ENCODE measurements around the gene DCUN1D2. TPM values are rescaled to one million over a fixed set of nuclear protein-coding genes. Genes with fewer than 3 reads are reported as not detected.

The DCUN1D2 gene
- total RNA-seq: 10 to 100 TPM; 16.2 to 17.0 TPM

DNA sequence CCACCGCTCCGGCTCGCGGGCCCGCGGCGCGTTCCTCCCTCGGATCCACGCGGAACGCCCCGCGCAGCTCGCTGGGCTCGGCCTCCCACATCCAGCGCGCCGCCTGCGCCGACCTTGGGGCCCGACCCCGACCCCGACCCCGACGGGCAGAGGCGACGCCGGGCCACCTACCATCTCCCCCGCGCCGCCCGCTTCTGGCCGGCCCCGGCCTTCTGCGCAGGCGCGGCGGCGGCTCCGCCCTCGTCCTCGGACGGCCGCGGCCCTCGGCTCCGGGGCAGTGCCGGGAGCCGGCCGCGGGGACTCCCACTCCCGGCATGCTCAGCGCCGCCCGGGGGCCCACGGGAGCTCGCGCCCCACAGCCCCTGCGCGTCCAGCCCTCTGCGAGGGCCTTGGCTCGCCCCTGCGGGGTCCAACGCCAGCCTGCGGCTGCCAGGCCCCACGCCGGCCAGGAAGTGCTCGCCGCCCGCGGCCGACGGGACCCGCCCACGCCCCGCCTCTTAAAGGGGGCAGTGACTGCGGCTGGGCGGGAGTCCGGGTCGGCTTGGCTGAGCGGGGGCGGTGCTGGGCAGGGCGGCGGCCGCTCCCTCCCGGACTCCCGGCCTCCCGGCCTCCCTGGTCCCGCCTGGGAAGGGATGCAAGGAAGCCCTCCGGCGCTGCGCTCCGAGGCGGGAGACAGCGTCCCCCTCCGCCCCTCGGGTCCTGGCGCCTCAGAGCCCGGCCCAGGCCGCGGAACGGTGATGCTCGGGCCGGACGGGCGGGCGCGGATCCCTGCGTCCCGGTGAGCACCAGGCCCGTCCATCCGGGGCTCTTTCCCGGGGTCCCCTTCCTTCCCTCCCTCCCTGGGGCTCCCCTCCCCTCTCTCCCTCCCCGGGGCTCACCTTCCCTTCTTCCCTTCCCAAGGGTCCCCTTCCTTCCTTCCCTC is at the start of gene DCUN1D2:
Gene DCUN1D2, minus strand, starts transcription at position 216 of the 922 bp plus-strand sequence. Its CDS starts 42 bp downstream, at position 174.

GRCh38 chr13:113452942-113453901 is 37.3 kb downstream of the DCUN1D2 start, which contains the start of gene ADPRHL1:
Gene ADPRHL1, minus strand, starts transcription at chr13:113453488. Its CDS starts 51 bp downstream, at chr13:113453437.

Other genes with a start within 250 kb of the DCUN1D2 start
- 10 to 100 TPM; 91.5 to 93.5 TPM for gene LAMP1, start 193.5 kb downstream of the DCUN1D2 start, total RNA-seq
- gene GRTP1, start 126.6 kb downstream of the DCUN1D2 start, total RNA-seq: under 1 TPM in 1 of 2 experiments, not detected in 1; 0.15 TPM
- under 1 TPM; 0.60 to 0.76 TPM for gene ADPRHL1, start 37.2 kb downstream of the DCUN1D2 start, total RNA-seq
- gene TFDP1, start 94.0 kb upstream of the DCUN1D2 start, total RNA-seq: 100 to 1,000 TPM; 128 to 131 TPM
- gene ATP4B, start 167.5 kb upstream of the DCUN1D2 start, total RNA-seq: not detected
- gene GRK1, start 176.5 kb upstream of the DCUN1D2 start, total RNA-seq: not detected